Muscle of arm (tissue), 12 donors: ENCODE data around the gene RASD1. TPM values are rescaled to one million over a fixed set of nuclear protein-coding genes. Genes with fewer than 3 reads are reported as not detected.

ENCODE experiments used
- DNase-seq: peaks from one replicate; pipeline ENCODE4 v3.0.0-alpha.2; 2013
- polyA plus RNA-seq, 12 donors: library from polyadenylated mRNA; unstranded; fragments of 120-200 nt; gene quantifications; one replicate each; pipeline ENCODE4 v1.2.1, GENCODE V29; 2013; ENCODE audit not compliant: insufficient read length in 12 of 12

The RASD1 gene
- polyA plus RNA-seq, 12 donors = 2.9 to 11.4 (median 3.9) TPM; not detected in 1

DNA sequence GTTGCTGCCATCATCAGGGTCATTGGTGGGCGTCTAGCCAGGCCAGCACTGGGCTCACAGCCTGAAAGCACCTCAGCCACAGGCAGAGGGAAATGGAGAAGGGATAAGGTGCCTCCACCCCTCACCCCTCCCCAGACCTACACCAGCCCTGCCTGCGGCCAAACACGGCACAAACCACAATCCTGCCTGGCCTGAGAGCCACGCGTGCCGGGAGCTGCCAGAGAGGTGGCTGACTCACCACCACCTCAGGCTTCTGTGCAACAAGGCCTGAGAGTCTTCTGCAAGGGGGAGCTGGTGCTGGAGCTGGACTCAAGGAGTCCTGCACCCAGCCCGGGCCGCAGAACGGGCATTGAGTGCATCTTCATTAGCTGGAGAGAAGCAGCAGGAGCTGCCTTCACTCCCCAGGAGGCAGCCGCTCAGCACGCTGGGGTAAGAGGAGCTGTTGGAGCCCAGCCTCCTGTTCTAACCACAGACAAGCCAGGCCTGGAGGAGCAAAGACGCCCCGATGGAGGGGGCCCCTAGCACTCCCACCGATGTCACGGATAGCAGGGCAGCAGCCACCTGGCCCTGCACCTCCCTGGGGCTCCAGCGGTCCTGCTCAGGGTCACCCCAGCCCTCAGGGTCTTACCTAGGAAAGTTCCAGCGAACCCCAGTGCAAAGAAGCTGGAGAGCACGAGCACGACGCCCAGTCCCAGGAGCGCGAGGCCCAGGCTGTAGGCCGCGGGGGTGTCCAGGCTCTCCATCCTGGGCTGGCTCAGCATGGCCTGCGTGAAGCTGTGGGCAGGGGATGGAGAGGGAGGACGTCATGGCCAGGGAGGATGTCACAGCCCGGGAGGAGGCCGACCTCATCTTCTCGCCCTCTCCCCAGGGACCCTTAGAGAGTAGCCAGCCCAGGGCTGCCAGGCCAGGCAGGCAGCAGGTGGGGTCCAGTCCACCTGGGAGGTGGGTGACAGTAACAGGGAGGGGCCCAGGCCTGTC lies 16.0 kb upstream of the RASD1 start:
- DNase-seq = no peak

DNA sequence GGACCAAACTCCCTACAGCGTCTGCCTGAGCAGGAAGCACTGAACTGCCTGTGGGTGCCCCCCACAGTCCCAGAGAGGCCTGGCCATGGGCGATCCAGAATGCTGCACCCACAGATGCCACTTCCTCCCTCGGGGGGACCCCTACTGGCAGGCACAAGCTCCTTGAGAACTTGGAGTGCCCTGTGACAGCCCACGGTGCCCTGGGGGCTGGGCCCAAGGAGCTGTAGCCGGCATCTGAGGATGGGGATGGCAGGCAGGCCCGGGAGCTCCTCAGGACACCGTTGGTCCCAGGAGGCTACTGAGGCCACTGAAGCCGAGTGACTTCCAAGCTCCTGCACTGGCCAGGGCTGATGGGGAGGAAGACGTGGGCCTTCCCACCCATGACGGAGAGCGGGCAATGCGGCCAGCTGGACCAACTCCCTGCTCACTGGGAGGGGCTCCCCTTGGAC lies 15.1 kb upstream of the RASD1 start:
- no peak for DNase-seq

DNA sequence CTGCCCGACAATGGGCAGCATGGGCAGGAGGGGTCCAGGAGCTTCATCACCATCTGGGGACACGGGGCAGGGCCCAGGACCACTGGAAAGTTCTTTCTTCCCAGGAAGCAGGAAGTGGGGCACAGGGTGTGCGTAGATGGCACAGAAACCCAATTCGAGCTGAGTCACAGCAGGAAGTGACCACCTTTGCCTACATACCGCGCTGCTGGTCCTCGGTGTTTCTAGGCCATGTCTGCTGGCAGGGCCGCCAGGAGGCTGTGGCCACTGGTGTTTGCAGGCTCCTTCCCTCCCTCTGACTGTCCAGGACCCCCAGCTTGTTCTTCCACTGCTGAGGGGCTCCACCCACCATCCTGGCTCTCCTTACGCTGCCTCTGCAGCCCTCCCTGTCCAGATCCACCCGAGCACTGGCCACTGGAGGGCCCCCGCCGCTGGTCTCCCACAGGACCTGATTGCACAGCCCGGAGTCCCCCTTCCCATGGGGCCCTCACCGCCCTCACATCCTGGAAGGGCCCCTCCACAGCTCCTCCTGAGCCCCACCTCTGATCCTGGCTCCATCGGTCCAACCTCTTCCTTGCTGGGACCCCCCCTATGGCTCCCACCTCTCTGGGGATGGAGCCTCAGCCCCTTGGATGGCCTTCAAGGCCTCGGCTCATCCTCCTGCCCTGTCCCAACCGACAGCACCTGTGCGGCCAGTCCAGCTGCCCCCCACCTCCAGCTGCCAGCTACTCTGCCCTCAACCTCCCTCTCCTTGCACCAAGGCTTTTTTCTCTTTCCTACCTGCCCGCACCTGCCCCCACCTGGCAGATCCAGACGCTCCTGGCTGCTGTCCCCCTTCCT lies 14.5 kb upstream of the RASD1 start:
- DNase-seq = no peak

DNA sequence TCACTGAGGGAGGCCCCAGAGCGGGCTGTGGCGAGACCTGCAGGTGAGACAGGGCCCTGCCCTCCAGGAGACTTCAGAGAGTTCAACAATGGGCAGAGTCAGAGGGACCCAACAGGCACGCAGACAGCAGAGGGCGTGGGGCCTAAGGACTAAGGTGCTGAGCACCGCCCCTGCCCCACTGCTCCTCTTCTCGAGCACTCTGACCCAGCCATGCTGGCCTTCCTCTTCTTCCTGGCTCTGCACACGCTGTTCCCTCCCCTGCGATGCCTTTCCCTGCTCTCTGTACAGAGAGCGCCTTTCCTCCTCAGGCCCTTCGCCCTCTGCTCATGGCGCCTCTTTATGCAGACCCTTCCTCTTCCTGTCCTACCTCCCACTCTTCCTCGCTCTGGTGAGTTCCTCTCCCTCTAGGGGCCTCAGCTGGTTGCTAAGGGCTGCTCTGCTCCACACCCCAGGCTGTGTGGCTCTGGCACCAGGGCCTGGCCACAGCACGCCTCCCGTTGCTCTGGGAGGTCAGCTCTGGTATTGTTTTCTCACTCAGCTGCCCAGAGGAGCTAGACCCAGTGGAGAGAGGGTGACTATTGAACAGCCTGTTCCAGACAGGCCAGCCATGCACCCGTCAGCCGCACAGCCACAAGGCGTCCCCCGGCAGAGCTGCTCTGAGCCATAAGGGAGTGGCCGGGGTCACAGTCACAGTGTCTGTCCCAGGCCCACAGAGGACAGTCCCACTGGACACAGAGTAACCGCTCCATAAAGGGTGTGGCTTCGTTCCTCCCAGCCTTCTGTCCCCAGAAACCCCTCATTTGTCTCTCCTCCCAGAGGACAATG lies 13.6 kb upstream of the RASD1 start:
- no peak for DNase-seq

DNA sequence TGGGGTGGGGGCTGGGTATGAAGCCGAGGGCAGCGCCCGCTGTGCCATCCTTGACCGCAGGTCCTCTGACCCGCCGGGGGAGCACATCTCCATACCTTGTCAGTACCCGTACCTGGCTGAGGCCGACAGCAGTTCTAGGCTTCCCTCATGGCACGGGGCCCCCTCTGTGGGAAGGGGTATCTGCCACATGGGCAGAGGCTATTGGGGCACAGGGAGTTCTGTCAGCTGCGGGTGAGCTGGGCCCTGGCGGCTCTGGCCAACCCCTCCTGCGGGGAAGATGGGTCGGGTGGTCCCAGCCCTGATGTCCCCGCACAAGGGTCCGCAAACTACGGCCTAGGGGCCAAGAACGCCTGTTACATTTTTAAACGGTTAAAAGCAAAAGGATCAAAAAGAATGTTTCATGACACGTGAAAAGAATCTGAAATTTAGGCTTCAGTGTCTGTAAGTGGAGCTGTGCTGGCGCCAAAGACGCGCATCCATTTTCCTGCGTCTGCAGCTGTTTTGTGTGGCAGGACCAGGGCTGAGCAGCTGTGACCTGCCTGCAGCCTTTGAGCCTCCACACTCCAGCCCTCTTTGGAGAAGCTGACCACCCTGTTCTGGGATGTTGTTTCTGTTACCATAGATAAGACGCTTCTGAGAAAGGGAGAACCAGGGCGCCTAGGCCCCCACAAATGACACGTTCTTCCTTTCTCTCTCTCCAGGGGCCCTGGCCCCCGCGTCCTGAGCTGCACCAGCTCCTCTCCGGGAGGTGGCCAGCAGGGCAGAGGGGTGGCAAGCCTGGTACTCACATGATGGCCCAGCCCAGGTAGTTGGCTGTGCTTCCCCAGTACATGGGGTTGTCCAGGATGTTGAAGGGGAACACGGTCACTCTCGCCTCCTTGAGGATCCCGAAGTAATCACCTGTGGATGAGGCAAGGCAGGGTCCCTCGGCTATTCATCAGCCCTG lies 12.7 kb upstream of the RASD1 start:
- DNase-seq = no peak

DNA sequence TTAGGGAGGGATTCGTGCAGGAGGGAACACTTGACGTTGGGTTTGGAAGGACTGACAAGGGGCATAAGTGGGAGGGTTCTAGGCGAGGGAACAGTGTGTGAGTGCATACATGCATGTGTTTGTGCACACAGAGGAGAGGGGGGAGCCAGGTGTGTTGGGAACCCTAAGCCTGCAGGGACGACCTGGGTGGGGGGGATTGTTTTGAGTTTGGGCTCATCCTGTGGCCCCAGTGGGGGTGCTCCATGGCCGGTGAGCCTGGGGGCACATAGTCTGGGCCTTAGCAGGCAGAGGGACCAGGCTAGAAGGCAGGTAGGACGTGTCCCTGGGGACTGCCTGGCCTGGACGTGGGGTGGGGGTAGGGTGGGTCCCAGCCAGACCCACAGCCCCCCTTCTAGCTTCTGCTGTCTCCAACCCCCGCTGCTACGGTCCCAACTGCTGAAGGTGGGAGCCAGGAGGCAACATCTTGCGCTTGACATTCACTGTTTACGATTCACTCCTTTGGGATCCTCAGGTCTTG lies 11.9 kb upstream of the RASD1 start:
- DNase-seq = no peak

DNA sequence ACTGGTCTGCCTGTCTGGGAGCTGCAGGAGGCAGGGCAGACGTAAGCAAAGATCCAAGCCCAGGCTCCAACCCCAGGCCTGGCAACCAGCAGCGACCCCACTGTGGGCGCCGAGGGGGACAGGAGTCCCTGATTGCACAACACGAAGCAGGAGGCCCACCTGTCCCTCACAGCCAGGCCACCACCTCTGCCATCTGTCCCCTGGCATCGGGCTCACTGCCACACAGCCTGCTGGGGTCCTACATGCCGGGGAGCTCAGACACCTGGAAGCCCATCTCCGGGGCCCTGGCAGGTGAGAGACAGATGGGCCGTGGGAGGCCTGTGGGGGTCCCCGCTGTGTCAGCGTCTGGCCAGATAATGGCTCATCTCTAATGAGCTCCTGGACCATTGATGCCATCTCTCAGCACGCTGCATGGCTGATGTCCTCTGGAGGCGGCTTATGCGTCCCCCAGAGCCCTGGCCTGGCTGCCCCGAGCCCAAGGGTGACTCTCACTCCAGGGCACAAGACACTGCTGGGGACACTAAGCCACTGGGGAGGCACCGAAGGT lies 11.3 kb upstream of the RASD1 start:
- no peak for DNase-seq

DNA sequence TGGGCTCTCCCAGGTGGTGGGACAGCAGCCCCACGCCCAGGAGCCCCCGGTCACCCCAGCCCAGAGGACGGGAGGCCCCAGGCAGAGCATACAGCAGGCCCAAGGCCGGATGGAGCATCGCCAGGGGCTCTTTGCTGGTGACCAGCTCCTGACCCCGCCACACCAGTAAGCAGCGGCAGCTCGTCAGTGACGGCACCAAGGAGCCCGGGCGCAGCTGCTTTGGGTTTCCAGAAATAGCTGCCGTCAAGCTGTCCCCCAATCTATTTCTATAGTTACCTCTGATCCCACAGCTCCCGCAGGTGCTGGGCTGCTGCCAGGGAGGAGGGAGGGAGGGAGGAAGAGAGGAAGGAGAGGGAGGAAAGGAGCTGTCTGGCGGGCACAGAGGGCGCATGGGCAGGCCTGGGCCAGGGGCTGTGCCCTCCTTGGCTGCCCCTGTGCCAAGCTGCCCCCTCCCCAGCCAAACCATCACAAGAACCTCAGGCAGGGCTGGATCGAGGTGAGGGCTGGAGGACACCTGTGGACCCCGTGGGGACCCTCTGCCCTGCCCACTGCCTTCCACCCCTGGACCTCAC lies 10.8 kb upstream of the RASD1 start:
- no peak for DNase-seq

DNA sequence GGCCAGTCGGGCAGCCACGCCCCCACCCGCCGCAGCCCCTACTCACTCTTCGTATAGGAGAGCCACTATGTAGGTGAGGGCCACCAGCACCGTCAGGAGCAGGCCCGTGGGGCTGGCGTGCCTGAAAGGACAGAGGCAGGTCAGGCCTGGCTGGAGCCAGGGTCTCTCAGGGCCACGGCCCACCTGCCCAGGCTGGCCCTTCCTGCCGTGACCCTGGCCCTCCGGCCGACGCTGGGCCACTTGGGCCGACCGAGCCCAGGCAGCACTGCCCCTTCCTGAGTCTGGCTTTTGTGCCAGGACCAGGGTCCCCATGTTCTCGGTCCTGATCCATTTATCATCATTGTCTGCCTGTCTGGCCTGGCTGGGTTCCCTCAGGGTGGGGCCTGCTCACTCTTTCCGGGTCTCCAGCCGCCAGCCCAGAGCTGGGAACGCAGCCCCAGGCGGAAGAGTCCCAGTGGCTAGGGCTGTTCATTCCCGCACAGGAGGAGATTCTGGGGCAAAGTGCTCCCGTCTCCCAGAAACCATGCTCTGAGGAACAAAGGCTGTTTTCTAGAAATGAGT lies 10.1 kb upstream of the RASD1 start:
- DNase-seq = no peak

DNA sequence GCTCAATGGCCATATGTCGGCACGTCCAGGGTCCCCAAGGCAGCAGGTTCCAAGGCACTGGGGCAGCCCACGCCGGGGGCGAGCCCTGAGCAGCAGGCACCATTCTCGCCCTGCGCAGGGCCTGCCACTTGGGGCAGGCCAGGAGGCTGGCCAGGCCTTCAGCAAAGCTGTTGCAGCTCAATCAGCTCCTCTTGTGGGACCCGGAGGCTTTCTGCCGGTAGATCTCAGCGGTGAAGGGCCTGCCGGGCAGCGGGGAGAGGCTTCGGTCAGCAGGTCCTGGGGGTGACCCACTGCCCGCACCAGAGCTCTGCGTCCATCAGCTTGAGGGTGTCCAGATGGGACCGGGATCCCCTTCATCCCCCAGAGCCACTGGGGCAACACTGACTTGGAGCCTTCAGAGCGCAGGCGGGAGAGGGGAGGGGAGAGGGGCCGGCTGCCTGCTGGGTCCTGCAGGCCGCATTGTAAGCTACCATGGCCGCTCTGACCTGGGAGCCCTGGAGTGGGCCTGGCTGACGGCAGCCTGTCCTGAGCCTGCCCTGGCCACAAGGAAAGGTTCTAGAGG lies 9.5 kb upstream of the RASD1 start:
- no peak for DNase-seq

DNA sequence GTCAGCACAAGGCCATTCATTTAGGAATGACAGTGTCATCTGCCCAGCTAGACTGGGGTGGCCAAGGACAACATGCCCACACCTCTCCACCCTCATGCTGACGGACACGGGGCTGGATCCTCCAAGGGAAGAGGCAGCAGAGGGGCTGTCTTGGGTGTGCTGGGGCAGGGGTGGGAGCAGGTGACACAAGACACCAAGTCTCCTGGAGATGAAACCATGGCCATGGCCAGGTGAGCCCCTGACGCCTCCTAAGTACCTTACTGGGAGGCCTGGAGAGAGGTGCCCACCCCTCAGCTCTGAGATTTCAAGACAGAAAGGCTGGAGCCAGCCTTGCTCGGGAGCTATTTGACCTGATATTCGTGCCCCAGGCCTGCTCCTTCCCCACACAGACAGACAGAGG lies 9.0 kb upstream of the RASD1 start:
- no peak for DNase-seq

DNA sequence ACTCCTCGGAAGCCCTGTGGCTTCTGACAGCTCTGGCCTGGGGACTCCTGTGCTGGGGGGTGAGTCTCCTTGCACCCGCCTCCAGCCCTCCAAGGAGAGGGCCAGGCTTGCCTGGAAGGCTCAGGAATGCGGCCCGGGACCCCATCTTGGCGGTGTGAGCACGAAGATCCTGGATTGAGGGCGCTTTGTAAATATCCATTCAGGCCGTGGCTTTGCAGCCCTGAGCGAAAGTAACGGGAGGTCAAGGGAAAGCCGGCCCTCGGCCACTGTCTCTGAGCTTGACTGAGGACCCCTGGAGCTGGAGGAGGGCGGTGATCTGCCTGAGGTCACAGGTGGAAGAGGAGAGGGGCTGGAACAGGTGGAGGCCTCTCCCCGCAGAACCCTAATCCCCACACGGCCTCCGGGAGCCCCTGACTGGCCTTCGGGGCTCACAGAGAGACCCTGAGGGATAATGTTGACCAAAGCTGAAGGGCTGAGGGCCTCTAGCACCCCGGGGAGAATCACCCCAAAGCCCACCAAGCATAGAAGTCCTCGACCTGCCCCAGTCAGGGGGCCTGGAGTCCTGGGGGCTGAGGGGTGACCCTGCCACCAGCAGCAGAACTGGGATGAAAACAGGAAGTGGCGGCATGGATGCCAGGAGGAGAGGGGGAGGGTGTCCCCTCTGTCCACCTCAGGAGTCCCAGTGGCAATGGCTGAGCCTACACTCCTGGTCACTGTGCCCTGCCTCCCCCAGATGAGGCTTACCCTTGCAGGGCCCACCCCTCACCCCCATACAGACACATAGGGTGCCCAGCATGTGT lies 8.3 kb upstream of the RASD1 start:
- no peak for DNase-seq

DNA sequence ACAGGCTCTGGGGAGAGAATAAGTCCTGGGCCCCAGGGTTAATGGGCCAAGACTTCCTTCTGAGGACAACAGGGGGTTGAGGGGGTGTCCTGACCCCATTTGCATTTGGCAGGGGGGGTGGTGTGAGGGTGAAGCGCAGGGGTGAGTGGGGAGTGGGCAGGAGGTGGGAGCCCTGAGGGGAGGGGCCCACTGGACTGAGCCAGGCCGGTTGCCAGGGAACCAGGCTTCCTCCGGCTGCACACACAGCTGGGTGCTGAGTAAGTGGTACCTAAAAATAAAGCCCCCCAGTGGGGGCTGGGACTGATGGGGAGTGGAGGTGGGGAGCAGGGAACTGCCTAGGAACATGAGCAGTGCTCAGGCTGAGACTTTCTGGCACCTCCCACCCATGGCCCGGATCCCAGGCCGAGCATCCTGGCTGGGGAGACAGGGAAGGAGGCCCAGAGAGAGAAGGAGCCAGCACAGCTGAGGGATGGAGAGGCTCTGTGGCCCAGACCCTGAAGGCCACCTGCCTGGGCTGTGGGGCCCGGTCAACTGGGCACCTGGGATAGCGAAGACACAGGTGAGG lies 7.5 kb upstream of the RASD1 start:
- peak; percentile 86 for DNase-seq

DNA sequence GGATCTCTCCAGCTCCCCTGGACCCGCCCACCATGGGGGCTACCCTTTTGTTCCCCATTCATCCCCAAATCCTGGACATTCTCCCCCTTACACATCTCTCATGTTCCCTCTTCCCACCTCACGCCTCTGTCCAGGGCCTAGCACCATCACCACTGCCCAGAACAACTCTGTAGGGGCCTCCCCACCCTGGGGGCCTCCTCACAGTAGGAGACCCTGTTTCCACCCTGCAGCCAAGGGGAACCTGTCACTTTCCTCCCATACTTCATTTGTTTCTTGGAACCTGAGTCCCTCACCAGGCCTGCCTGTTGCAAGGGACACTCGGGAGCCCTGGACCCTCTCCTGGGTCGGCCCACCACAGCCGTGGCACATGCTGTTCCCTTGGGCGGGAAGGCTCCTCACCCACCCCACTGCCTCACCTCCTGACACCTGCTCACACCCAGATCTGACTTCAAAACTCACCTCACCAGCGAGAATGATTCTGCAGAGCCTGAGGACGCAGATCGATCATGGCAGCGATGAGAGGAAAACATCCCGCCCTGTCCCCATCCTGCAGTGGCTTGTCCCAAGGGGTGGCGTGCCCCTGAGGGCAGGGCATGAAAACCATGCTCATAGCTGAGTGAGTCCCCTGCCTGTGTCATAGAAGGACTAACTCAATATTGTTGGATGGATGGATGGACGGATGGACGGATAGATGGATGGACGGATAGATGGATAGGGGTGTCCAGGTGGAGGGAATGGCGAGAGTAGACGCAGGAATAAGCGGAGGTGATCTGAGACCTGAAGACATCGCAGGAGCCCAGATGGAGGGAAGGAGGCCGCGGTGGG lies 6.8 kb upstream of the RASD1 start:
- DNase-seq = no peak

DNA sequence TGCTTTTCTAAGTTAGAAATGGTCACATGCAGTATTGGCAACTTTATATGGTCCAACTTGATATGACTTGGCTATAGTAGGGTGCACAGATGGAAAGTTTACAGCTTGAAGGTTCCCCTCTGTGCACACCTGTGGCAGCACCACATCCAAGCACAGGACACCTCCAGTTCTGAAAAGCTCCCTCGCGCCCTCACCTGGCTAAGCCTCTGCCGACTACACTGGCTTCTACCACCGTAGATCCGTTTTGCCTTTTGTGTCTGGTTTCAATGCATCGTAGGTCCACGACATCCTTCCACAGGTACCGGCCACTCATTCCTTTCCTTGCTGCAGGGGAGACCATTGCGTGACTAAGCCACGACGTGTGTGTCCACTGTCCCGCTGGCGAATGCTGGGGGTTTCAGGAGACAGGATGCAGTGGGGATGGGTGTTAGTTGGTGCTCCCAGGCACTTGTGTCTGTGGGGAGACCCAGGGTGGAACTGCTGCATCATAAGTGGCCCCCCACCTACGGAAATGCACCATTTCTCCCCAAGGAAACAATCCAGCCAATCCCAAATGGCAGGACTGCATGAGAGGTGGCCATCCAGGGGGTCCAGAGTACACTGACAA lies 4.9 kb upstream of the RASD1 start:
- no peak for DNase-seq

DNA sequence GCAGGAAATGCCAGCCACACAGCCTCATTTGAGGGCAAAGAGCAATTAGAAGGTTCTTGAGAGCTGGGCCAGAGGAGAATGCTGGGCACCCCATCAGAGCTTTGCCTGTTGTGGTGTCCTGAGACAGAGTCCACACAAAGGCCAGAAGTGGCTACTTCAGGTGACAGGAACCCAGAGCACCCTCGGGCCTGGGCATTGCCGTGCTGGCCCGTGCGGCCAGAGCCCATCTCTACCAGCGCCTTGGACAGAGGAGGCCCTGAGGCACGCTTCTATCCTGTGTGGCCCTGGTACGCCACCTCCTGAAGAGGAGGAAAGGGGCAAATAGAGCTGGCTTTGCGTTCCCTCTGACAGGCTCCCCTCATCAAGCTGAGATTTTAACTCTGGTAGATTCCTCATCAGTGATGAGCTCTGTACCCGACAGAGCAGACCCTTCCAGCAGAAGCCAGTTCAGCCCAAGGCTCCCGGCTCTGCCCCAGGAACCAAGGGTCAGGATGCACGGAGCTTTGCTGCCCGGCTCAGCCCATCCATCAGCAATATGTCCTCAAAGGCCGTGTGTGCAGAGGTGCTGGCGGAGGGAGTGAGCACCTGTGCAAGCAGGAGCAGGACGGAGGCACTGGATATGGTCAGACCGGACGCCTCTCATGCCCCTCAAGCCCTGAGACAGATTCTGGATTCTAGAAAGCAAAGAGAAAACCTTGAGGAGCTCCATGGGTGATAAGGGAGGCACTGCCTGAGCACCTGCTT lies 3.4 kb upstream of the RASD1 start:
- DNase-seq = no peak
